GM18507 (cell line): ENCODE measurements around the gene DSTYK.
"Not testable (repeated sequence)": the region's sequence is repeated elsewhere in the genome, so short reads cannot be mapped to it uniquely, and the experiment has no call there.

ENCODE experiments used
- DNase-seq: peaks from one replicate; pipeline ENCODE4 v3.0.0; 2011; ENCODE audit warnings: low read depth; ENCODE audit not compliant: insufficient read length; ENCODE audit errors: extremely low spot score
- FAIRE-seq: peaks from 2 replicates; lab custom pipeline; 2011; peaks lifted over from hg19 to GRCh38; lab: Jason Lieb, UNC

Gene DSTYK

GRCh38 chr1:205186191-205186590, 25.3 kb downstream of the DSTYK start:
- FAIRE-seq (no peak), DNase-seq (no peak)

DNA sequence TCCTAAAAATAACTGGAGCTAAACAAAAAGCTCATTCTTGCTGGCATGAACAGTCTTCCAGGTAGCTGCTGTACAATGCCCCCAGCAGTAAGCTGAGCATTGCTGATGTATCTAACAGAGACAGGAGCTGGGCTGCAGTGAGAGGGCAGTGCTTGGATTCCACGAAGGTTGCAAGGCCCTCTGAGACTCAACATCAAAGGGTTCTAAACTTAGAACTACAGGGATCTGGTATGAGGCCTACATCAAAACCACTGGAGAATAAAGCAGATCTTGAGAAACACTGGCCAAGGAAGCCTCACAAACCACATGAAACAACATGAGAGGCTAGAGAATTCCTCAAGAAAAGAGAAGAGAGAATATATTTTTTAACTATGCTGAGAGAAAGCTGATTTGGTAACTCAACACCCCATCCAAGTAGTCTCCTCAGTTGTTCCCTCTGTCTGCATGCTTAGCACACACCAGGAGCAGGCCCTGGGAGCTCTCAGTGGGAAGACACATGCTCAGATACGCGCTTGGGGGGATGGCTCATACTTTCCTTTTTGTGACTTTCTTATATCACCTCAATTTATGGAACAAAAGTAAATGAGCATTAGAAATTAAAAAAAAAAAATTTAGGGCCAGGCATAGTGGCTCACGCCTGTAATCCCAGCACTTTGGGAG, 27.7 kb downstream of the DSTYK start:
- no peak for FAIRE-seq
- no peak for DNase-seq

DNA sequence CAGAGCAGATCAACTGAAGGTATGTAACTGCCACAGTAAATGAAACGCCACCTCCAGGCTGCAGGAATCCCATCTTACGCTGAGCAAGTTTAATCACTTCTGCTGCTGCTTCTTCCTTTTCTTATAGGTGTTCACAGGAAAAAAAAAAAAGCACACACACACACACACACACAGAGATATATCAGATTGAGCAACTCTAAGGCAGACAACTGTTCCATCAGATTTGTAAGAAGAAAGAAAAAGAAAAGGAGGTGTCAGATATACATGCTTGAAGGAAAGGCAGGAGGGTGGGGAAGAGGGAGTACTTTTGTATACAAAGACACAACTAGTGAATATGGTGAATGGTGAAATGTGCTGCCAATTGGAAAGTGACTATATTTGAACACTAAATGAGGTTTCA, 28.6 kb downstream of the DSTYK start:
- FAIRE-seq (no peak), DNase-seq (no peak)

- not testable (repeated sequence) for FAIRE-seq, DNase-seq
Measured at GRCh38 chr1:205180331-205180730, 31.2 kb downstream of the DSTYK start.

DNA sequence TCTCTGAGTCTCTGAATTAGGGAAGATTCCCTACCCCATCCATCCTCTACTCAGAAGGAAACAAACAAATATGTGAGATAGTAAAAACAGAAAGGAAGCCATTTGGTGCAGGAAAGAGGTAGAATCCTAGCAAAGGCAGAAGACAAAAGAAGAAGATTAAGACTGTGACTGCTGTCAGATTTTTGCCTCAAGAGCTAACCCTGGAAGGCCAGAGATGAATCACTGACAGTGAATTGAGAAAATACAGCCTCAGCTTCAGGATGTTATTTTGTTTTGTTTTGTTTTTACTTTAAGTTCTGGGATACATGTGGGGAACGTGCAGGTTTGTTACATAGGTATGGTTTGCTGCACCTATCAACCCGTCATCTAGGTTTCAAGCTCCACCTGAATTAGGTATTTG, 31.7 kb downstream of the DSTYK start:
- DNase-seq, result no peak

GRCh38 chr1:205172729-205173366, 38.7 kb downstream of the DSTYK start:
- no peak for FAIRE-seq
- no peak for DNase-seq

More for the DNA sequence above, 31.7 kb downstream of the DSTYK start:
- FAIRE-seq, result no peak

- DNase-seq, result no peak
- FAIRE-seq, result no peak
Measured at GRCh38 chr1:205171369-205171768, 40.1 kb downstream of the DSTYK start.

DNA sequence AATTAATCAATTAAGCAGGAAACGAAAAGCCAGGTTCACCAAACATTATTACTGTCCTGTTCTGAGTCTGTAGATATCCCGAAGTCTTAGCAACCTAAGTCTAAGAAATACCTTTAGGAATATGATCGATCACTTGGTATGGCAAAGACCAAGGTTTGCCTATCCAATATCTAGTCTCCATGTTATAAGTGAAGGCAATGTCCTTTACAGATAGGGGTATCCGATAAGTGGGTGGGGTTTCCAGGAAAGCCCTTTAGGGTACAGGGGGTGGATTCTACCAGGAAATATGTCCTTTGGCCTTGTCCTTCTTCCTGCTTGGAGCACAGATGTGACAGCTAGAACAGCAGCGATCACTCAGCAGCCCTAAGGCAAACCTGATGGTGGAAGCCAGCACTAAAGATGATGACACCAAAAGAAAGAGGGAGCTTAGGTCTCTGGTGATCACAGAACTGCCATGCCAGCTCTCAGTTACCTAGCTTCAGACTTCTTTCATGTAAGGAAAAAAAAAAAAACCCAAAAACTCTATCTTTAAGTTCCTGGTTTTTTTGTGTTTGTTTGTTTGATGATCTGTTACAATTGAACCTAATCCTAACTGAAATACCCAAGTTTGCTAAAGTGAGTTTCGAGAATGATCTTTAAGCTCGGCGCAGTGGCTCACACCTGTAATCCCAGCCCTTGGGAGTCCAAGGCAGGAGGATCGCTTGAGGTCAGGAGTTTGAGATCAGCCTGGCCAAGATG, 40.8 kb downstream of the DSTYK start:
- DNase-seq (no peak), FAIRE-seq (no peak)

- DNase-seq (no peak), FAIRE-seq (no peak)
Measured at GRCh38 chr1:205169248-205169647, 42.3 kb downstream of the DSTYK start.

GRCh38 chr1:205168291-205168690, 43.2 kb downstream of the DSTYK start:
- FAIRE-seq (no peak), DNase-seq (no peak)

GRCh38 chr1:205162301-205162700, 49.2 kb downstream of the DSTYK start:
- FAIRE-seq (no peak), DNase-seq (no peak)

GRCh38 chr1:205161076-205161475, 50.4 kb downstream of the DSTYK start:
- FAIRE-seq (no peak), DNase-seq (no peak)

DNA sequence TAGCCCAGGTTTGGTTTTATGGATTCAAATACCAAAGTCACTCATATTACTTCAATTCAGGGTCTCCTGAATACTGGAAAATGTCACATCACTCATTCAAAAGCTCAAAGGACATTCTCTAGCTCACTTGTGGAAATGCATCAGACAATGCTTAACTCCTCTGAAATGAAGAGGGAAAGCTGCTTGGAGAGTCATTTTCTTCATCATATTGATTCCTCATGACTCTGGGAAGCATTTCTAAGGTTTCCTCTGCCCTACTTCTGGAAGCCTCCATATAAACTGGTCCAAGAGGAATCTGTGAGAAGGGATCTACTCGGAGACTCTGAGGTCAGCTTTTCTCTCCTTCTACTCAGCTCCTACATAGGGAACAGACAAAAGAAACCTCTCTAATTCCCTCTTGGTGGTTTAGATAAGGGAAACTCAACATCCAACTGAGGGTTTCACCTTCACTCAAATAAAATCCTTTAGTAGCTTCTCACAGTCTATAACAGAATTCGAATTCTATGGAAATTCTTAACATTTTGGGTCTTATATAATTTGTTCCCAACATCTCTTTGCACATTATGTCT, 53.4 kb downstream of the DSTYK start:
- FAIRE-seq, result no peak
- DNase-seq, result no peak

DNA sequence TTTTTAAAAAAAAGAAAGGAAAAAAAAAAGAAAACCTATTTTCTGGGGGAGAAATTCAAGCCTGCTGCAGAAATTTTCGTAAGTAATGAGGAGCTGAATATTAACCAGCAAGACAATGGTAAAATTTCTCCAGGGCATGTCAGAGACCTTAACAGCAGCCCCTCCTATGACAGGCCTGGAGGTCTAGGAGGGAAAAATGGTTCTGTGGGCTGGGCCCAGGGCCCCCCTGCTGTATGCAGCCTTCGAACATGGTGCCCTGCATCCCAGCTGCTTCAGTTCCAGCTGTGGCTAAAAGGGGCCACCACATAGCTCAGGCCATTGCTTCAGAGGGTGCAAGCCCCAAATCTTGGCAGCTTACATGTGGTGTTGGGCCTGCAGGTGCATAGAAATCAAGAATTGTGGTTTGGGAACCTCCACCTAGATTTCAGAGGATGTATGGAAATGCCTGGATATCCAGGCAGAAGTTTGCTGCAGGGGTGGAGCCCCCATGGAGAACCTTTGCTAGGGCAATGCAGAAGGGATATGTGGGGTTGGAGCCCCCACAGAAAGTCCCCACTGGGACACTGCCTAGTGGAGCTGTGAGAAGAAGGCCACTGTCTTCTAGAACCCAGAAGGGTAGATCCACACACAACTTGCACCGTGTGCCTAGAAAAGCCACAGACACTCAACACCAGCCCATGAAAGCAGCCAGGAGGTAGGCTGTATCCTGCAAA, 55.7 kb downstream of the DSTYK start:
- FAIRE-seq, DNase-seq: not testable (repeated sequence)

DNA sequence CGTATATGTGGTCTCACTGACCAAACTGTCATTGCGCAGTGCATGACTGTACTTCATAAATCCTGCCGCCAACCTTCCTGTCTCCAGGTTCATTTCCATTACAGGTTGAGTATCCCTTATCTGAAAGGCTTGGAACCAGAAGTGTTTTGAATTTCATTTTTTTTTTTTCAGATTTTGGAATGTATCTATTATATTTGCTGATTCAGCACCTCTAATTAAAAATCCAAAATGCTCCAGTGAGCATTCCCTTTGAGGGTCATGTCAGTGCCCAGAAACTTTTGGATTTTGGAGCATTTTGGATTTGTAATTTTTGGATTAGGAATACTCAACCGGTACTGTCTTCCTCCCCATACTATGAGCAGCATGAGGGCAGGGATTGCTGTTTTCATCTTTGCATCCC, 59.0 kb downstream of the DSTYK start:
- DNase-seq (no peak), FAIRE-seq (no peak)

GRCh38 chr1:205150651-205151428, 60.7 kb downstream of the DSTYK start:
- FAIRE-seq (no peak), DNase-seq (no peak)

GRCh38 chr1:205147191-205147835, 64.2 kb downstream of the DSTYK start:
- DNase-seq, result no peak
- FAIRE-seq, result no peak

GRCh38 chr1:205144751-205145150, 66.8 kb downstream of the DSTYK start:
- FAIRE-seq, result no peak
- DNase-seq, result no peak
